ENCODE data around the gene CTCFL. TPM values are rescaled to one million over a fixed set of nuclear protein-coding genes. Genes with fewer than 3 reads are reported as not detected.

Gene CTCFL
- total and polyA plus RNA-seq, 9 donors = 0.04 to 0.24 (median 0.20) TPM; not detected in 1

GRCh38 chr20:57465486-57465885 is 59.5 kb downstream of the CTCFL start:
- H3K27me3 ChIP-seq (ENCODE audit: control insufficient read depth, insufficient read depth, low read length) = peaks cover 14% of the 10 kb centered on the region
- no peak overlapping the region for H3K27ac ChIP-seq (ENCODE audit: low read length)
- no peak for DNase-seq
- no peak overlapping the region for H3K4me3 ChIP-seq (ENCODE audit: low read length)
- 91% methylated on average over 7 of the region's 8 CpGs for WGBS (ENCODE audit: insufficient coverage)
- no peaks in the 10 kb centered on the region for H3K36me3 ChIP-seq (ENCODE audit: control insufficient read depth, insufficient read depth, low read length)
- H3K4me1 ChIP-seq (ENCODE audit: control insufficient read depth, insufficient read depth, low read length) = peaks cover 28% of the 10 kb centered on the region
- H3K9me3 ChIP-seq (replicated peaks; ENCODE audit: control insufficient read depth, low read depth, low read length) = no peaks in the 10 kb centered on the region

- H3K36me3 ChIP-seq (ENCODE audit: control insufficient read depth, insufficient read depth, low read length) = no peaks in the 10 kb centered on the region
- WGBS (ENCODE audit: insufficient coverage) = 87% methylated on average over 13 of the region's 13 CpGs
- no peak overlapping the region for H3K27ac ChIP-seq (ENCODE audit: low read length)
- no peaks in the 10 kb centered on the region for H3K9me3 ChIP-seq (replicated peaks; ENCODE audit: control insufficient read depth, low read depth, low read length)
- H3K27me3 ChIP-seq (ENCODE audit: control insufficient read depth, insufficient read depth, low read length) = peaks cover 9% of the 10 kb centered on the region
- H3K4me1 ChIP-seq (ENCODE audit: control insufficient read depth, insufficient read depth, low read length) = peaks cover 20% of the 10 kb centered on the region
- no peak for DNase-seq
- H3K4me3 ChIP-seq (ENCODE audit: low read length) = no peak overlapping the region
These were observed 60.2 kb downstream of the CTCFL start for GRCh38 chr20:57464642-57465211.

GRCh38 chr20:57462781-57463180 is 62.2 kb downstream of the CTCFL start:
- Histone ChIP-seq H3K9me3 (replicated peaks; ENCODE audit: control insufficient read depth, low read depth, low read length) (no peaks in the 10 kb centered on the region), H3K4me3 (ENCODE audit: low read length) (no peak overlapping the region), H3K36me3 (ENCODE audit: control insufficient read depth, insufficient read depth, low read length) (no peaks in the 10 kb centered on the region), H3K27ac (ENCODE audit: low read length) (no peak overlapping the region), H3K27me3 (ENCODE audit: control insufficient read depth, insufficient read depth, low read length) (no peaks in the 10 kb centered on the region), H3K4me1 (ENCODE audit: control insufficient read depth, insufficient read depth, low read length) (peaks cover 16% of the 10 kb centered on the region)
- no peak for DNase-seq
- 77% methylated on average over 5 of the region's 8 CpGs for WGBS (ENCODE audit: insufficient coverage)

GRCh38 chr20:57461726-57462125 is 63.2 kb downstream of the CTCFL start:
- WGBS (ENCODE audit: insufficient coverage) = 71% methylated on average over 4 of the region's 7 CpGs
- no peak for DNase-seq
- Histone ChIP-seq H3K4me3 (ENCODE audit: low read length) (no peak overlapping the region), H3K36me3 (ENCODE audit: control insufficient read depth, insufficient read depth, low read length) (no peaks in the 10 kb centered on the region), H3K9me3 (replicated peaks; ENCODE audit: control insufficient read depth, low read depth, low read length) (no peaks in the 10 kb centered on the region), H3K4me1 (ENCODE audit: control insufficient read depth, insufficient read depth, low read length) (peaks cover 11% of the 10 kb centered on the region), H3K27me3 (ENCODE audit: control insufficient read depth, insufficient read depth, low read length) (no peaks in the 10 kb centered on the region), H3K27ac (ENCODE audit: low read length) (no peak overlapping the region)

- Histone ChIP-seq H3K9me3 (replicated peaks; ENCODE audit: control insufficient read depth, low read depth, low read length) (no peaks in the 10 kb centered on the region), H3K4me3 (ENCODE audit: low read length) (no peak overlapping the region), H3K4me1 (ENCODE audit: control insufficient read depth, insufficient read depth, low read length) (peaks cover 11% of the 10 kb centered on the region), H3K27me3 (ENCODE audit: control insufficient read depth, insufficient read depth, low read length) (no peaks in the 10 kb centered on the region), H3K36me3 (ENCODE audit: control insufficient read depth, insufficient read depth, low read length) (no peaks in the 10 kb centered on the region), H3K27ac (ENCODE audit: low read length) (no peak overlapping the region)
- DNase-seq = no peak
- 84% methylated on average over 13 of the region's 15 CpGs for WGBS (ENCODE audit: insufficient coverage)
These were observed 64.0 kb downstream of the CTCFL start for GRCh38 chr20:57460781-57461465.

GRCh38 chr20:57459897-57460296 is 65.0 kb downstream of the CTCFL start:
- DNase-seq = no peak
- no peaks in the 10 kb centered on the region for H3K9me3 ChIP-seq (replicated peaks; ENCODE audit: control insufficient read depth, low read depth, low read length)
- no peak overlapping the region for H3K27ac ChIP-seq (ENCODE audit: low read length)
- H3K4me1 ChIP-seq (ENCODE audit: control insufficient read depth, insufficient read depth, low read length) = peaks cover 11% of the 10 kb centered on the region
- H3K36me3 ChIP-seq (ENCODE audit: control insufficient read depth, insufficient read depth, low read length) = no peaks in the 10 kb centered on the region
- WGBS (ENCODE audit: insufficient coverage) = 69% methylated on average over 5 of the region's 5 CpGs
- no peak overlapping the region for H3K4me3 ChIP-seq (ENCODE audit: low read length)
- H3K27me3 ChIP-seq (ENCODE audit: control insufficient read depth, insufficient read depth, low read length) = no peaks in the 10 kb centered on the region

GRCh38 chr20:57459278-57459677 is 65.7 kb downstream of the CTCFL start:
- DNase-seq = no peak
- Histone ChIP-seq H3K4me3 (ENCODE audit: low read length) (no peak overlapping the region), H3K4me1 (ENCODE audit: control insufficient read depth, insufficient read depth, low read length) (peaks cover 9% of the 10 kb centered on the region), H3K27me3 (ENCODE audit: control insufficient read depth, insufficient read depth, low read length) (no peaks in the 10 kb centered on the region), H3K36me3 (ENCODE audit: control insufficient read depth, insufficient read depth, low read length) (no peaks in the 10 kb centered on the region), H3K27ac (ENCODE audit: low read length) (no peak overlapping the region), H3K9me3 (replicated peaks; ENCODE audit: control insufficient read depth, low read depth, low read length) (no peaks in the 10 kb centered on the region)
- 33% methylated on average over 1 of the region's 5 CpGs for WGBS (ENCODE audit: insufficient coverage)

GRCh38 chr20:57458400-57459160 is 66.4 kb downstream of the CTCFL start:
- Histone ChIP-seq H3K4me1 (ENCODE audit: control insufficient read depth, insufficient read depth, low read length) (peaks cover 5% of the 10 kb centered on the region), H3K4me3 (ENCODE audit: low read length) (no peak overlapping the region), H3K27me3 (ENCODE audit: control insufficient read depth, insufficient read depth, low read length) (no peaks in the 10 kb centered on the region), H3K9me3 (replicated peaks; ENCODE audit: control insufficient read depth, low read depth, low read length) (no peaks in the 10 kb centered on the region), H3K27ac (ENCODE audit: low read length) (no peak overlapping the region), H3K36me3 (ENCODE audit: control insufficient read depth, insufficient read depth, low read length) (no peaks in the 10 kb centered on the region)
- DNase-seq = no peak
- 64% methylated on average over 6 of the region's 7 CpGs for WGBS (ENCODE audit: insufficient coverage)

- Histone ChIP-seq H3K9me3 (replicated peaks; ENCODE audit: control insufficient read depth, low read depth, low read length) (no peaks in the 10 kb centered on the region), H3K27me3 (ENCODE audit: control insufficient read depth, insufficient read depth, low read length) (no peaks in the 10 kb centered on the region), H3K4me3 (ENCODE audit: low read length) (no peak overlapping the region), H3K36me3 (ENCODE audit: control insufficient read depth, insufficient read depth, low read length) (no peaks in the 10 kb centered on the region), H3K4me1 (ENCODE audit: control insufficient read depth, insufficient read depth, low read length) (peaks cover 5% of the 10 kb centered on the region), H3K27ac (ENCODE audit: low read length) (no peak overlapping the region)
- WGBS (ENCODE audit: insufficient coverage) = 79% methylated on average over 18 of the region's 21 CpGs
- no peak for DNase-seq
These were observed 67.5 kb downstream of the CTCFL start for GRCh38 chr20:57457243-57458095.

GRCh38 chr20:57456116-57456515 is 68.8 kb downstream of the CTCFL start:
- 93% methylated on average over 13 of the region's 13 CpGs for WGBS (ENCODE audit: insufficient coverage)
- Histone ChIP-seq H3K9me3 (replicated peaks; ENCODE audit: control insufficient read depth, low read depth, low read length) (no peaks in the 10 kb centered on the region), H3K27me3 (ENCODE audit: control insufficient read depth, insufficient read depth, low read length) (no peaks in the 10 kb centered on the region), H3K4me3 (ENCODE audit: low read length) (no peak overlapping the region), H3K36me3 (ENCODE audit: control insufficient read depth, insufficient read depth, low read length) (no peaks in the 10 kb centered on the region), H3K4me1 (ENCODE audit: control insufficient read depth, insufficient read depth, low read length) (peaks cover 18% of the 10 kb centered on the region), H3K27ac (ENCODE audit: low read length) (no peak overlapping the region)
- DNase-seq = no peak

Data from muscle of leg (tissue), 11 donors.